ENCODE results near the gene DOK6.

- TF ChIP-seq CTCF (IDR thresholded peaks at IDR 0.05; ENCODE audit: low read depth, low read length) (no peak), EZH2phosphoT487 (IDR thresholded peaks at IDR 0.05; ENCODE audit: low read depth) (no peak)
Observed at GRCh38 chr18:69380324-69380723, 20.4 kb upstream of the DOK6 start.

Data from OCI-LY3 (cell line).